CD14-positive monocyte (primary cell): ENCODE data around the gene EXOSC2. TPM values are rescaled to one million over a fixed set of nuclear protein-coding genes. Genes with fewer than 3 reads are reported as not detected.

Experiments
- DNase-seq, 3 donors: peaks; one replicate each; pipeline ENCODE4 v3.0.0-alpha.2; 2011 to 2022
- H2AFZ ChIP-seq: 2 replicates; pipeline ENCODE4 v1.6.0; 2012; ENCODE audit warnings: mild to moderate bottlenecking, low read depth, low read length, inconsistent platforms; ENCODE audit not compliant: insufficient read depth, poor library complexity, severe bottlenecking
- H3K27ac ChIP-seq, 2 donors: 1 replicate in 1 of 2; 2 replicates in 1 of 2; pipeline ENCODE4 v1.5.1; 2012 to 2013; ENCODE audit warnings: low read length in 2 of 2, control low read depth in 1 of 2, inconsistent platforms in 1 of 2, low read depth in 1 of 2, mild to moderate bottlenecking in 1 of 2
- H3K27me3 ChIP-seq, 2 donors: one replicate each; pipeline versions ENCODE4 v1.6.0 to v1.6.1; 2011 to 2013; ENCODE audit warnings: low read length in 2 of 2; ENCODE audit not compliant: control insufficient read depth in 2 of 2, insufficient read depth in 2 of 2
- H3K36me3 ChIP-seq, 2 donors: replicated peaks in 1 of 2; 1 replicate in 1 of 2; 2 replicates in 1 of 2; pipeline versions ENCODE4 v1.5.1 to v1.6.1; 2012 to 2013; ENCODE audit warnings: low read length in 2 of 2, control low read depth in 1 of 2, inconsistent platforms in 1 of 2, mild to moderate bottlenecking in 1 of 2; ENCODE audit not compliant: insufficient read depth in 2 of 2, control insufficient read depth in 1 of 2
- H3K4me1 ChIP-seq, 2 donors: 1 replicate in 1 of 2; 2 replicates in 1 of 2; pipeline versions ENCODE4 v1.5.1 to v1.6.1; 2012 to 2013; ENCODE audit warnings: low read length in 2 of 2, control low read depth in 1 of 2, inconsistent platforms in 1 of 2, mild to moderate bottlenecking in 1 of 2, moderate library complexity in 1 of 2; ENCODE audit not compliant: insufficient read depth in 2 of 2, control insufficient read depth in 1 of 2
- H3K4me2 ChIP-seq: replicated peaks from 2 replicates; pipeline ENCODE3; 2012; ENCODE audit warnings: low read length, moderate library complexity, mild to moderate bottlenecking; ENCODE audit not compliant: poor library complexity, severe bottlenecking; ENCODE audit errors: extremely low read depth
- H3K4me3 ChIP-seq, 3 experiments: fragments of 200-600 bp in 1 of 3; sonication (generic) in 1 of 3; replicated peaks in 1 of 3; 1 replicate in 2 of 3; 2 replicates in 1 of 3; pipeline ENCODE4 v1.5.1; 2011 to 2013; ENCODE audit warnings: low read length in 3 of 3, mild to moderate bottlenecking in 3 of 3, control low read depth in 2 of 3, low read depth in 2 of 3, inconsistent platforms in 1 of 3, moderate library complexity in 1 of 3
- H3K79me2 ChIP-seq: 2 replicates; pipeline ENCODE4 v1.6.0; 2012; ENCODE audit warnings: mild to moderate bottlenecking, control low read depth, inconsistent platforms, low read length, moderate library complexity; ENCODE audit not compliant: insufficient read depth
- H3K9ac ChIP-seq: 2 replicates; pipeline ENCODE4 v1.6.0; 2017; ENCODE audit warnings: low read length, mild to moderate bottlenecking; ENCODE audit not compliant: insufficient read depth, poor library complexity, severe bottlenecking
- H3K9me3 ChIP-seq, 2 donors: replicated peaks in 1 of 2; 1 replicate in 1 of 2; 2 replicates in 1 of 2; pipeline versions ENCODE4 v1.5.1 to v1.6.1; 2012 to 2013; ENCODE audit warnings: low read length in 2 of 2, control low read depth in 1 of 2; ENCODE audit not compliant: control insufficient read depth in 1 of 2, insufficient read depth in 1 of 2
- H4K20me1 ChIP-seq: 2 replicates; pipeline ENCODE4 v1.6.0; 2012; ENCODE audit warnings: mild to moderate bottlenecking, low read length, control low read depth, moderate library complexity; ENCODE audit not compliant: insufficient read depth
- H3K27ac Mint-ChIP-seq, 7 donors: one replicate each; pipeline ENCODE4 v1.8.0; 2020; ENCODE audit warnings: mild to moderate bottlenecking in 7 of 7, mixed read lengths in 7 of 7, moderate library complexity in 6 of 7, inconsistent platforms in 2 of 7
- H3K27me3 Mint-ChIP-seq, 3 donors: one replicate each; pipeline ENCODE4 v1.8.0; 2021 to 2022; ENCODE audit warnings: low read depth in 3 of 3, mild to moderate bottlenecking in 3 of 3, mixed read lengths in 3 of 3, moderate library complexity in 3 of 3, inconsistent platforms in 1 of 3
- H3K36me3 Mint-ChIP-seq, 2 donors: one replicate each; pipeline ENCODE4 v1.8.0; 2020; ENCODE audit warnings: mixed read lengths in 2 of 2, inconsistent platforms in 1 of 2, mild to moderate bottlenecking in 1 of 2
- H3K4me1 Mint-ChIP-seq: one replicate; pipeline ENCODE4 v1.8.0; 2020; ENCODE audit warnings: mild to moderate bottlenecking, mixed read lengths
- H3K4me3 Mint-ChIP-seq, 2 donors: one replicate each; pipeline ENCODE4 v1.8.0; 2020; ENCODE audit warnings: mild to moderate bottlenecking in 2 of 2, mixed read lengths in 2 of 2, moderate library complexity in 1 of 2
- H3K9me3 Mint-ChIP-seq, 7 donors: one replicate each; pipeline ENCODE4 v1.8.0; 2020 to 2022; ENCODE audit warnings: mixed read lengths in 7 of 7, mild to moderate bottlenecking in 6 of 7, moderate library complexity in 6 of 7, inconsistent platforms in 2 of 7
- CTCF ChIP-seq: fragments of 200-600 bp; IDR thresholded peaks from one replicate; pipeline ENCODE4 v1.8.0; 2022; ENCODE audit warnings: antibody characterized with exemption, mild to moderate bottlenecking
- WGBS: methylation state at CpG from one replicate; pipeline ENCODE4 v1.1.5; 2013; ENCODE audit warnings: missing lambda C conversion rate; ENCODE audit not compliant: insufficient coverage; 5-methylcytosine and 5-hydroxymethylcytosine counted together
- intact Hi-C, 2 donors: fragments of 100-400 bp; cut with micrococcal nuclease; formaldehyde crosslinking; loops; one replicate each; pipeline versions ENCODE4 v1.15.0 to v1.15.1; 2023
- polyA plus RNA-seq, 3 donors: library from polyadenylated mRNA; depleted of rRNA in 1 of 3; unstranded in 2 of 3; stranded (reverse) in 1 of 3; fragments of 300-500 nt in 2 of 3; fragments of >200 nt in 1 of 3; fragmentation: Illumina TruSeq in 2 of 3; gene quantifications; 1 replicate in 2 of 3; 2 replicates in 1 of 3; pipeline ENCODE4 v1.2.3, GENCODE V29; 2012 to 2021

Gene EXOSC2
- polyA plus RNA-seq, 3 donors: 10.2 to 15.8 (median 11.2) TPM

GRCh38 chr9:130710822-130711352, 17.3 kb downstream of the EXOSC2 start:
- TF ChIP-seq CTCF: no peak
- peaks cover 10% of the 10 kb centered on the region for H4K20me1 ChIP-seq
- H3K27ac ChIP-seq: no peak overlapping the region
- Mint-ChIP-seq H3K27me3 (peaks cover 2 to 7% (median 3%) of the 10 kb centered on the region in 3 donors), H3K9me3 (peaks cover 0 to 2% (median 0%) of the 10 kb centered on the region in 7 donors), H3K27ac (no peak overlapping the region), H3K36me3 (peaks cover 5 to 12% of the 10 kb centered on the region in 2 donors), H3K4me3 (no peak overlapping the region), H3K4me1 (peaks cover 30% of the 10 kb centered on the region)
- peaks cover 32 to 34% of the 10 kb centered on the region in 2 donors for H3K4me1 ChIP-seq
- H3K9ac ChIP-seq: no peak overlapping the region
- DNase-seq: no peak
- H3K4me3 ChIP-seq: no peak overlapping the region
- H3K36me3 ChIP-seq: no peaks in the 10 kb centered on the region
- H2AFZ ChIP-seq: no peak overlapping the region
- H3K79me2 ChIP-seq: peaks cover 30% of the 10 kb centered on the region
- intact Hi-C loops: loop anchor here in 1 of 2 donors (5.0 kb wide), 1 partner anchor 416 kb away; the partner anchor contains the start of gene NUP214
- no peaks in the 10 kb centered on the region for H3K9me3 ChIP-seq
- WGBS: 89% methylated on average over 5 of the region's 8 CpGs
- no peaks in the 10 kb centered on the region for H3K27me3 ChIP-seq
- H3K4me2 ChIP-seq: no peak overlapping the region

GRCh38 chr9:130711469-130711868, 17.9 kb downstream of the EXOSC2 start:
- peak overlapping the region in 2 of 7 donors; percentile 74 to 81 for H3K27ac Mint-ChIP-seq
- no peak overlapping the region for H3K4me2 ChIP-seq
- H3K36me3 ChIP-seq: no peaks in the 10 kb centered on the region
- no peak for TF ChIP-seq CTCF
- H3K4me3 Mint-ChIP-seq: peak overlapping the region in 1 of 2 donors; percentile 49
- peaks cover 35% of the 10 kb centered on the region for H3K4me1 Mint-ChIP-seq
- no peak overlapping the region for H3K4me3 ChIP-seq
- H3K27me3 Mint-ChIP-seq: peaks cover 2 to 7% (median 2%) of the 10 kb centered on the region in 3 donors
- H3K9me3 ChIP-seq: no peaks in the 10 kb centered on the region
- H3K27me3 ChIP-seq: no peaks in the 10 kb centered on the region
- H3K79me2 ChIP-seq: peaks cover 36% of the 10 kb centered on the region
- WGBS: 98% methylated on average over 6 of the region's 8 CpGs
- peaks cover 10% of the 10 kb centered on the region for H4K20me1 ChIP-seq
- peaks cover 0 to 6% of the 10 kb centered on the region in 2 donors for H3K36me3 Mint-ChIP-seq
- no peak for DNase-seq
- H3K27ac ChIP-seq: no peak overlapping the region
- intact Hi-C loops: loop anchor here in 1 of 2 donors (5.0 kb wide), 1 partner anchor 416 kb away; the partner anchor contains the start of gene NUP214
- peaks cover 0 to 2% (median 0%) of the 10 kb centered on the region in 7 donors for H3K9me3 Mint-ChIP-seq
- H3K4me1 ChIP-seq: peaks cover 37 to 39% of the 10 kb centered on the region in 2 donors
- no peak overlapping the region for H2AFZ ChIP-seq
- H3K9ac ChIP-seq: no peak overlapping the region
